NCI-H1105 treated with DMSO at 0.1 percent for 48 hours (cell line): ENCODE measurements around the gene TECPR1.

Experiments used
- DNase-seq: peaks from one replicate; lab custom pipeline; 2025; lab: John Stamatoyannopoulos, UW

The TECPR1 gene

DNA sequence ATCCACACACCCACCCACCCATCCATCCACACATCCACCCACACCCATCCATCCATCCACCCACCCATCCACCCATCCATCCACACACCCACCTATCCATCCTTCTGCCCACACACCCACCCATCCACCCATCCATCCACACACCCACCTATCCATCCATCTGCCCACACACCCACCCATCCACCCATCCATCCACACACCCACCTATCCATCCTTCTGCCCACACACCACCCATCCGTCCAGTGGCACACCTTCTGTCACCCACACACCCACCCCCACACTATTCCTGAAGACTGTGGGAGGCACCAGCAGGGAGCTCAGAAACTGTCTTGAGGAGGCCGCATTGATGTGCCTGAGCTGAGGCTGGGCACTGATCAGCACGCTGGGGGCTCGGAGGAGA is 9.1 kb downstream of the TECPR1 start:
- DNase-seq = no peak

DNA sequence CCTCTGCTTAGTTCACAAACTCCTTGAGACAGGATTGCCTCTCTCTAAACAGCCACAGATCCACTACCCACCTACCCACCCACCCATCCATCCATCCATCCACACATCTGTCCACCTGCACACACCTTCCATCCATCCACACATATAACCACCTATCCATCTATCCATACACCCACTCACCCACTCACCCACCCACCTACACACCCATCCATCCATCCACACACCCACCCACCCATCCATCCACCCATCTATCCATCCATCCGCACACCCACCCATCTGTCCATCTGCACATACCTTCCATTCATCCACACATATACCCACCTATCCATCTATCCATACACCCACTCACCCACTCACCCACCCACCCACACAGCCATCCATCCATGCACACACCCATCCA is 9.7 kb downstream of the TECPR1 start:
- no peak for DNase-seq

DNA sequence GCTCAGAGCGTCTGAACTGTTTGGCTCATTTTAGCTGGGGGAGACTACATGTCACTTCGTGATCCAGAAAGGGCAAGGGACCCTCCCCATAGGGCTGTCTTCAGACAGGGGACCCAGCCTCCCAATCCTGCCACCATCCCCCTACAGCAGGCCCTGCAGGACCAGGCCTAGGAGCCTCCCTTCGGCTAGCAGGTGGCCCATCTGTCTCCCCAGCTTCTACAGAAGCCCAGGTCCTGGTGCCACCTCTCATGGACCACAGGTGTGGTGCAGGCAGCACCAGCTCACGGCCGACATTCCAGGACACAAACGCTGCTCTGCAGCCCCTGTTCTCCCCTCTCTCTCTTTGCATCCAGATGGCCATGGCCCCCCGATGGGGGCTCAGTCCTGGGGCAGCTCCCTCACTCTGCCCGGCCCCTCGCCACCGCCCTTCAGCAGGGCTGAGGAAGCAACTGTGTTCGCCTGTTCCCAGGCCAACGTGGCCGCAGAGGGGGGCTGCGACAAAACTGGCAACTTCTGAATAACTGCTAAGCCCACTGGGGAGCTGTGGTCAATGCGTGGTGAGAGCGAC is 10.3 kb downstream of the TECPR1 start:
- no peak for DNase-seq

DNA sequence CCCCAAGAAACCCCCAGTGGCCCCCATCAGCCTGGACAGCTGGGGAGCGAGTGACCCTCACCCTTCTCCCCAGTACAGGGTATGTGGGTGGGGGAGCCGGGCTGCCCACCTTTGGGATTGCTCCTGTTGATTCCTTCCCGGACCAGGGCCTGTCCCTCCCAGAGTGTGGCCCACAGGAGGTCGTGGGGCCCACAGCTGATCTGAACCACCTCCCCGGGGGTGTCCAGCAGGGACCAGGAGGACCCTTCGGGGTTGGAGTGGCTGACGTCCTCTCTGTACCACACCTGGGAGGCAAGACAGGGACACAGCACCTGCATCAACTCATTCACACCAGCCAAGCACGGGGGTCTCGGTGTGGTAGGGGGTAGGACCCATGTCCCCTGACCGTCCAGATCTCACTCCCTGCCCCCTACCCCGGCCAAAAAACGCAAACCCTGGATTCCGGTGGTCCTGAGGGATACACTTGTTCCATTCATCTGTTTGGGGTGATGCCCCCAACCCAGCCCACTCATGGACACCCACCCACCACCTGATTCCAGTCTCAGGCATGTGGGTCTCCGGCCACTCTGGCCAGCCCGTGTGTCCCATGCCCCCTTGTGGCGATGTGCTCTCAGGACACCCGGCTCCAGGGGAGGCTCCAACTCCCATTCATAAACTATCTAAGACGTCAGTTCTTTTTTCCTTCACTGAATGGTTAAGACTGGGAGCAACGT is 10.9 kb downstream of the TECPR1 start:
- DNase-seq = no peak

DNA sequence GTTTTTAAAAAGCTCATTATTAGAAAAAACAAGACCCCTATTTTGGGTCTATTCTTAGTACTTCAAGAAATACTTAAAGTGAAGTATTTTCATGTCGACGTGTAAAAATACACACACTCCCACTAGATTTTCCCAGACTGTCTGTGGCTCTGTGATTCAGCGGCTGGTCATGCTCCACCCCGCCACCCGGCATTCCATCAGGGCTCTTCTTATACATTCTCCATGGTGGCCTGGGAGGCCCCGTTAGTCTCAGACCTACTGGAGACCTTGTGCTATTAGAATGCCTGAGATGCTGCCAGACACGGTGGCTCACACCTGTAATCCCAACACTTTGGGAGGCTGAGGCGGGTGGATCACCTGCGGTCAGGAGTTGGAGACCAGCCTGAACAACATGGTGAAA is 13.1 kb downstream of the TECPR1 start:
- no peak for DNase-seq

DNA sequence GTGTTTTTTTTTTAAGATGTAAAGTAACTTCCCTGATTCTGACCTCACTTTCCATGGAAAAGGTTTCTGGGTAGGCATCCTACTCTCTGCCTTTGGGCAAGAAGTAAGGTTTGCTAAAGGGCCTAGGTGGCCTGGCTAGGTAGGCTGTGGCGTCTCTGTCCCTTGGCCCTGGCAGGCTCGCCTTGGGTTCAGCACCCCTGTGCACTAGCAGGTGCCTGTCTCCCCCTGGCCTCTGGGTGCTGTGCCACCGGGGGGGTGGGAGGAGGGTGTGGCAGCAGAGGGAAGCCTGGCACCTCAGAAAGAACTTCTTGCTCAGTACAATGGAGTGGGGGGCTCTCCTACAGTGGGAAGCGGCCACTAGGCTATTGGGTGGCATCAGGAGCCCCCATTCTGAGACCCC is 14.0 kb downstream of the TECPR1 start:
- no peak for DNase-seq

DNA sequence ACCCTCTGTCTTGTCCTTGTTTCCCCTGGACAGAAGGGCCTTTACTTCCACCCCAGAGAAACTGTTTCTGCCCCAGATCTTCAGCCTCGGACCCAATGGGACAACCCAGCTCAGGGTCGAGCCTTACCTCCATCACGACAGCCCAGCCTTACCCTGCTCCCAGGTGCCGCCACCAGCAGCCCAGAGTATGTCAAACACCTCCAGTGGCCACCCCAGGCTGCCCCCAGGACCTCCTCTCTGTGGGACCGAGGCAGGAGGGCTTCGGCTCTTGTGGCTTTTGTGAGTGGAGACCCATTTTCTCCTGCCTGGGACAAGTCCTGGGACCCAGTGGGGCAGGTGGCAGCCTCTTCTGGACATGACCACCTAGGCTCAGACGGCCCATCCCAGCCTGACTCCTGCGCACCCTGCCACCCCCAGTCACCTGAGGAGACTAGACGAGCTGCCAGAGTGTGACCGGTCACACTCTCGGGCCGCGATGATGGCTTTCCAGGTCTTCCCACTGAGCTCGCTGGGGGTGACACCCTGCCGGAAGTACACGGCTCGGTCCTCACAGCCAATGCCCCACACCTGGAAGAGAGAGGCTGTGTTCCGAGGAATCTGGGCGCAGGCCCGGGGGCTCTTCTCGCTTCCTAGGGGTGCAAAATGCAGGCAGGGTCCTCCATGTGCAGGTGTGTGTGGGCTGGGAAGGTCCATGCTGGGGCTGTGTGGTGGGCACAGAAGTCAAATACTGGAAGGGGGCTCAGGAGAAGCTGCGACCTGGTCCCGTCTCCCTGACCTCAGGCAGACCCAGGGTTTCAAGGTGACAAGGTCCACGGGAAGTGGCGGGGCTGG is 15.5 kb downstream of the TECPR1 start:
- no peak for DNase-seq

DNA sequence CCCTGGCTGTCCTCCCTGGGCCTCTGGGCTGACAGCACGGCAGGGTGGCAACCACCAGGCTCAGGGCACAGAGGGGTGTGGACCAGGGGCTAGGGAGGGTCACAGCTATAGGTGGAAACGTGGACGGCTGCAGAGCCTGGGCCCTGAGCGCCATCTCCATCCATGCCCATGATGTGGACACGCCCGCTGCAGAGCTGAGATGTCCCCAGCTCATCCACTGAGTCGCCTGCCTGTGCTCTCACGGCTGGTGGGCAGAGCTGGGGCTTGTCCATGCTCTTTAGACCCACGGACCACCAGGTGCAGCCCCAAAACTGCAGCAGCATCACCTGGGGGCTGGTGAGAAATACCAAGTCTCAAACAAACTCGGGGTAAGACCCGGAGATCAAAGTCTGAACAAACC is 16.1 kb downstream of the TECPR1 start:
- no peak for DNase-seq

DNA sequence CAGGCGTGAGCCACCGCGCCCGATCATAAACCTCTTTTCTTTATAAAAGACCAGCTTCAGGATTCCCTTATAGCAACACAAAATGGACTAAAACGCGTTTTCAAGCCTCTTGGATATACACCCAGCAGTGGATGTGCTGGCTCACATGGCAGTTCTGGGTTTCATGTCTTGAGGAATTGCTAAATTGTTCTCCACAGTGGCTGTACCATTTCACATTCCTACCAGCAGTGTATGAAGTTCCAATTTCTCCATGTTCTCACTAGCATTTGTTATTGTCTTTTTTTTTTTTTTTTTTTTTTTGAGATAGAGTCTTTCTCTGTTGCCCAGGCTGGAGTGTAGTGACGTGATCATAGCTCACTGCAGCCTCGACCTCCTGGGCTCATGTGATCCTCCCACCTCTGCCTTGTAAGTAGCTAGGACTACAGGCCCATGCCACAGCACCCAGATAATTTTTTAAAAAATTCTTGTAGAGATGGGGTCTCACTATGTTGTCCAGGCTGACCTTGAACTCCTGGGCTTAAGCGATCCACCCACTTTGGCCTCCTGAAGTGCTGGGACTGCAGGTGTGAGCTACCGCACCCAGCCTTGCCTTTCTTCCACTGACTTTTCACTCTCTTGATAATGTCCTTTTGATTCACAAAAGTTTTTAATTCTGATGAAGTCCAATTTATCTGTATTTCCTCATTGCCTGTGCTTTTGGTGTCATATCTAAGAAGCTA is 17.4 kb downstream of the TECPR1 start:
- DNase-seq = no peak

DNA sequence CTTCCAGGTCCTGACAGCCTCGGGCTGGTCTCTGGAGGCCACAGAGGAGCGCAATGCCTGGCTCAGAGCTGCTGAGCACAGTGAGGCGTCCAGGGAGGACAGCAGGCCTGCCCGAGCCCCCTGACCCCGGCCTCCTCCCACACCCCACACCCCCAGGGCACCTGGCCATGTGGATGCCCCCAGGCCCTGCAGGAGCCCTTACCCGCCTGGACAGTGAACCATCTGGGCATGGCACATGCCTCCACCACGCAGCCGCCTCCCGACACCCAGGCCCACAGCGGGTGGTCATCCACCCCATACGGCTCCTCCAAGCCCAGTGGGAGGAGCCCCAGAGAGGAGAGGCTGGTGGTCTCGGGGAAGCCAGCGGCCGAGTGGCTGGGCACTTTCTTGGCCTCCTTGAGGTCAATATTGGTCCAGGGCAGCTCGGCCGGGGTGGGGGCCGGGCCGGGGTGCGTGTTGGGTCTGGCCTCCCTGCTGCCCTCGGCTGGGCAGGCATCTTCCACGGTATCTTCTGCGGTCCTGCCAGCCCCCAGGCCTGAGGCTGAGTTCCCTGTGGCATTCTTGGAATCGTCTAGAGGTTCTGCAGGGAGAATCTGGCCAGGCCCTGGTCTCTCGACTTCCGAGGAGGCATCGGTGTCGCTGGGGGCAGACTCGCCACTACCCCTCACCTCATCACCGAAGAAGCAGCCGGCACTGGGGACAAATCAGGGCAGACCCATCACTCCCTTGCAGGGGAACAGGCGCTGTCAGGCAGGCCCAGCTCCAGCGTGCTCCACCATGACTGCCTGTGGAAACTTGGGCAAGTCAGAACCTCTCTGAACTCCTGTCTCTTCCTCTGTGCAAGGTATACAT is 18.6 kb downstream of the TECPR1 start:
- no peak for DNase-seq

DNA sequence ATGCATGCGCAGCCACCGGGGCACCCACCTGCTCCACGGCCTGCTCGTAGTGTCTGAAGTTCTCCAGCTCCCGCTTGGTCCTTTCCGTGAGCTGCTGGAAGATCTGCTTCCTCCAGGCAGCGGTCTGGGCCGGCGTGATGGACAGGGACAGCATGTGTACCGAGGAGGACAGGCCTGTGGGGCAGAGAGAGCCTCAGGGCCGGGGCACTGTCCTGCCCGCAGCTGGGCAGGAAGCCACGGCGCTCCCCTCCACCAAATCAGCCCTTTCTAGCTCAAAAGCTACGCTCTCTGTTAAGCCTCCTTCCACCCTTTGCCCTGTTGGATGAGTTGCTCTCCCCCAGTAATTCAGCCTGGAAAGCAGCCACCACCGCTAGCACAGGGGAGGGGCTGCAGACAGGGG is 19.2 kb downstream of the TECPR1 start:
- DNase-seq = no peak

DNA sequence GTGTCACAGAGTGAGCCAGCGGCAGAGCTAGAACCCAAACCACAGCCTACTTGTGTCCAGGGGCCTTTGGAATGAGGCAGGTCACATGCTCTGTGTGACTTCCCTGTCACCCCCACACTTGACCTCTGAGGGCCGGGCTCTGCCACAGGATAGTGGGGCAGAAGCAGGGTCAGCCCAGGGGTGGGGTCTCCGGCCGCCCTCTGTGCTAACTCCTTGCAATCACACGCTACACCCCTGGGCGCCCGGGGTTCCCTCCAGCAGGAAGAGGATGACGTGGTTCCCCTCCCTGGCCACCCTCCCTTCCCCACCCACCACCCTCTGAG is 19.8 kb downstream of the TECPR1 start:
- DNase-seq = no peak

DNA sequence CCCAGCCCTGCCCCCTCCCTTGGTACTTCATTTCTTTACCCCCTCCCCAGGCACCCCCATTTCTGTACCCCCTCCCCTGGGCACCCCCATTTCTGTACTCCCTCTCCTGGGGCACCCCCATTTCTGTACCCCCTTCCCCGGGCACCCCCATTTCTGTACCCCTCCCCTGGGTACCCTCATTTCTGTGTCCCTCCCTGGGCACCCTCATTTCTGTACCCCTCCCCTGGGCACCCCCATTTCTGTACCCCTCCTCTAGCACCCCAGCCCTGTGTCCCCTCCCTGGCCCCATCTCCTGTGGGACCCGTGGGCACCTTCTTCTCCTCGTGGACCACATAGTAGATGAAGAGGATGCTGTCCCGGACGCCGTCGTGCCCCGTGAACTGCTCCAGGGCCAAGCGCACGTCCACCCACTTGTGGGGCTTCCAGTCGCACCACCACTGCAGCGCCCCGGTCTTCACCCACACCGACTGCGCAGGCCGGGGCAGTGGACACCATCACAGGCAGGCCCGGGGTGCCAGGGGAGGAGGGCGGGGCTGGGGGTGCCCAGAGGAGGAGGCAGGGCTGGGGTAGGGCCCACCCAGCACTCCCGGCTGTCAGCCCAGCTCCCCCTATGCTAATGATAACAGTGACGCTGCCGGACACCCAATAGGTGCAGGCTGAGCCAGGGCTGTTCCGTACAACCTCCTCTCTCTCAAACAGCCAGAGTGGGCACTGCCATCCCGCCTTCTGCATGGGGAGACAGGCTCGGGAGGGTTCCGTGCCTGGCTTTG is 20.4 kb downstream of the TECPR1 start:
- no peak for DNase-seq

DNA sequence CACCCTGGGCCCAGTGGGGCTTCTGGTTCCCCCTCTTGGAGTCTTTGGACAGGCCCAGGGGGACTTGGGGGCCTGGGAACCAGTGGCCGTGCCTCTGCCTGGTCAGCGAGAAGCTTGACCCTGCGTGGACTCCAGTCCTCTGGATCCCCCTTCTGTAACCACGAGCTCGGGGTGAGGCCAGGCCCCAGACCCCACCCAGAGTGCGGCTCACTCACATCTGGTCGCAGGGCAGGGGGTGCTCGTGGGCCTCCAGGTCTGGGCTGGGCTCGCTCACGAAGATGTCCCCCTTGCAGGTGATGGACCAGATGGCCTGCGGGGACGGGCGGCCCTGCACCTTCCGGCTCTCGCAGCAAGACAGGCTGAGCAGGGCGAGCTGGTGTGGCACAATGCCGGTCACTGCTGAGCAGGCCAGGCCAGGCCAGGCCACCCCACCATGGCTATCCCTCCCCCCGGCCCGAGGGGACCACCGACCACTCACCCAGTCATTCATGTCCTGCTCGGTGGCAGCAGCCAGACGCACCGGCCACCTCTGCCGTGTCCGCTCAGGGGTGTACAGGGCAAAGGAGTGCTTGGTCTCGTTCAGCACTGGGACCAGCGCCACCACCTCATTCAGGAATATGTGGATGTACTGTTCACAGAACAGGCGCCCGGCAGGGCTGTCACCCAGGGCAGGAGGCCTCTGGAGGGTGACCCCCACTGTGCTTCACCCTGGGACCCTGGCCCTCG is 21.1 kb downstream of the TECPR1 start:
- DNase-seq = no peak

DNA sequence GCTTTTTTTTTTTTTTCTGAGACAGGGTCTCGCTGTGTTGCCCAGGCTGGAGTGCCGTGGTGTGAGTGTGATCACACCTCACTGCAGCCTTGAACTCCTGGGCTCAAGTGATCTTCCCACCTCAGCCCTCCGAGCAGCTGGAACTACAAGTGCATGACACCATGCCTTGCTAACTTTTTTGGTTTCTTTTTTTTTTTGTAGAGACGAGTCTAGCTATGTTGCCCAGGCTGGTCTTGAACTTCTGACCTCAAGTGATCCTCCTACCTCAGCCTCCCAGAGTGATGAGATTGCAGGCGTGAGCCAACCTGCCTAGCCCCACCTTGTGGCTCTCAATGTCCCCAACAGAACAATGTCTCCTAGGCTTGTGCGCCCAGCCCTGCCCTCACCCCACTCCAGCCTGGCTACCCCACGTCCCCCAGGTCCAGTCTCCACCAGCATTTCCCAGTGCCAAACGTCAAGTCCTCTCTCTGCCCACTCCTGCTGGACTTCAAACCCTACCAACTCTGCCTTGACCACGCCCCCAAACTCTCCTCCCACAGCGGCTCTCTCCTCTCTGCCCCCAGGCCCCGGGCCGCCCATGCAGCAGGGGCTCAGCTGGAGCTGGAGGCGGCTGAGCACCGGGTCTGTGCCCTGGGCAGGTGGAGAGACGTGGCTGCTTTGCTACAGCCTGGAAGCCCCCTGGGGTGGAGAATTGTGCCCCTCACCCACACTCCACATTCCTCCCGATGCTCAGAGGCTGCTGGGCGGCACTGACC is 21.9 kb downstream of the TECPR1 start:
- no peak for DNase-seq

DNA sequence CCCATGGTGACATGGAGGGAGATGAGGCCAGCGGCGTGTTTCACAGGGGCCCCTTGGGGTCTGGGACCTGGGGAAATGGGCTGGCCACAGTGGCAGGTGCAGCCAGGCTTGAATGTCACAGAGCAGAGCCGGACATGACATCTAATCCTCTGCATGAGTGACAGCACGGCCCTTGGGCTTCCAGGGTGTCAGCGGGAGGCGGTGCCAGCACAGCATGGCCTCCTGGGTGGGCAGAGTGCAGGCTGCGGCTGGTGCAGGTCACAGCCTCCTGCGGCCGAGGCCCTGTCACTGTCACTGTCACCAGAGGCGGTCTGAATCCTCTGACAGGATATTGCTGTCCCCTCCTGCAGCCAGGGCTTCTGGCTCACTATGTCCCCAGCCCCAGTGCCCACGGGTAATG is 22.6 kb downstream of the TECPR1 start:
- DNase-seq = no peak

DNA sequence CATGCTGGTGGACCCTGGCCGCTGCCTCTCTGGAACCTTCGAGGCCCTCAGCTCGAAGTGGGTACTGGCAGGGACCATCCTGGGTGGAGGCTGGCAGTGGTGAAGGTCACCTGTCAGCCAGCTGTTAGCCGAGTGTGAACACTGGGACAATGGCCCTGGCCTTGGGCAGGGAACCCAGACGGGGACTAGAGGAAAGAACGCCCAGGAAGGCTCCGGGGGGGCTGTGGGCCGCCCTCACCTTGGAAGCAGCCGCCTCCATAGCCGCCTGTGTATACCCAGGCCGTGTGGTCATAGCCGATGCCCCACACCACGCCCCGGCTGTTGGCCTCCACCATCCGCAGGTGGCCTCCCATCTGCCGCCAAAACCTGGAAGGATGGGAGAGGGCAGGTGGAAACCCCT is 23.2 kb downstream of the TECPR1 start:
- DNase-seq = no peak

DNA sequence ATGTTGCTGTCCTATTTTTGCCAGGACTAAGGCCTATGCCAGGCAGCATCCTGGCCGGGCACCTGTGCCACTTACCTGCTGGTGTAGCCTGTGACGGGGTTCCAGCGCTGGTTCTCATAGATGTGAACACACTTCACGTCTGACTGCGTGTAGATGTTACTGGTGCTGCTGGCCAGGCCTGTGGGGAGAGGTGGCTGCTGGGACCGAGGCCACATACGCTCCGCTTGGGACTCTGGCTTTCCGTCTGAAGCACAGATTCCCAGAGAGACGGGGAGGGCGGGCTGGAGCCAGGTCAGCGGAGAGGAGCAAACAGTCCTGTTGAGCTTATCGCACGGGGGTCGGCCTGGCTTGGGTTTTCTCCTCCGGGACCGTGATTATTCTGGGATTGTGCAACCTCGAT is 24.1 kb downstream of the TECPR1 start:
- DNase-seq = no peak

DNA sequence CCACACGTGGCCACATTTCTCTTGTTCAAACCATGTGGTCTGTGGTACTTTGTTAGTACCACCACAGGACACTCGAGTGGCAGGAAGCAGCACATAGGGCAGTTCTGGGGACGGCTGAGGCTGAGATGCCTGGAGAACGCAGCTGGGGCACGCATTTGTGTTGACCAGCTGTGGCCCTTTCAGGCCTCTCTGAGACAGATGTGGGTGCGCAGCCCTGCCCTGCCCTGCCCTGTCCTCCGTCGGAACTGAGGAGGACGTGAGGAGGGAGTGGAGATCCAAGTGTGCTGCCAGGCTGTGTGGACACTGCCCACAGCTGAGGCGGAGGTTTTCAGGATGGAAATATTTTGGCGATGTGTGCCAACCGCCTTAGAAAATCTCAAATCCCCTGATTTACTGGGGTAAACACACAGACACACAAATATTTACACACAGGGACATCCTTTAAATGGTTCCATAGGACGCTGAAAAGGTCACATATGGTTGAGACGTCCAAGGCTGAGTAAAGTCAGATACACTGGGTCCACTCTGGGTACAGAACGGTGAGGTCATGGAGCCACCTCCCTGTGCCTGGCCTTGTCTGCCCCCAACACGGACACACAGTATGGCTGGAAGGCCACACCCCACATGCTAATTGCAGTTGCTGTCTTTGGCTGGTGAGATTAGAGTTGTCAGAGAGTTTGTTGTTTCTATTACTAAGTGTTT is 26.0 kb downstream of the TECPR1 start:
- DNase-seq = no peak
